Neural cell (in vitro differentiated cells): ENCODE measurements around the gene RANBP3. TPM values are rescaled to one million over a fixed set of nuclear protein-coding genes. Genes with fewer than 3 reads are reported as not detected.

Experiments
- H2AFZ ChIP-seq: fragments of 200-600, 300-800 bp; sonication (generic), shearing (Covaris generic); 2 replicates; pipeline ENCODE4 v1.6.0; 2014; ENCODE audit warnings: low read depth, mild to moderate bottlenecking, antibody characterized with exemption, low read length, moderate library complexity
- H3F3A ChIP-seq: fragments of 200-600 bp; shearing (Covaris generic); 2 replicates; pipeline ENCODE4 v1.6.1; 2016; ENCODE audit warnings: mild to moderate bottlenecking, moderate library complexity, mixed read lengths, antibody characterized with exemption, low read length; ENCODE audit not compliant: insufficient read depth, poor library complexity, severe bottlenecking
- H3K27ac ChIP-seq: fragments of 200-600, 300-800 bp; sonication (generic), shearing (Covaris generic); 2 replicates; pipeline ENCODE4 v1.5.1; 2014; ENCODE audit warnings: mild to moderate bottlenecking, low read length, moderate library complexity
- H3K27me3 ChIP-seq: fragments of 300-800, 200-600 bp; sonication (generic), shearing (Covaris generic); 2 replicates; pipeline ENCODE4 v1.6.0; 2014; ENCODE audit warnings: mild to moderate bottlenecking, low read depth, low read length, moderate library complexity; ENCODE audit not compliant: insufficient read depth
- H3K36me3 ChIP-seq: fragments of 300-800, 200-600 bp; sonication (generic), shearing (Covaris generic); 2 replicates; pipeline ENCODE4 v1.5.1; 2014; ENCODE audit warnings: mild to moderate bottlenecking, antibody characterized with exemption, low read length, moderate library complexity; ENCODE audit not compliant: insufficient read depth
- H3K4me2 ChIP-seq: fragments of 300-800, 200-600 bp; sonication (generic), shearing (Covaris generic); 2 replicates; pipeline ENCODE4 v1.6.0; 2014; ENCODE audit warnings: mild to moderate bottlenecking, low read length
- H3K4me3 ChIP-seq: fragments of 300-800, 200-600 bp; sonication (generic), shearing (Covaris generic); 2 replicates; pipeline ENCODE4 v1.5.1; 2014; ENCODE audit warnings: mild to moderate bottlenecking, low read length, moderate library complexity
- H3K79me2 ChIP-seq: fragments of 200-600 bp; shearing (Covaris generic); replicated peaks from 2 replicates; pipeline ENCODE4 v1.6.0; 2014; ENCODE audit warnings: mild to moderate bottlenecking, low read length, moderate library complexity; ENCODE audit not compliant: insufficient read depth
- H3K9ac ChIP-seq: fragments of 300-800, 200-600 bp; sonication (generic), shearing (Covaris generic); 2 replicates; pipeline ENCODE4 v1.6.1; 2016; ENCODE audit warnings: mild to moderate bottlenecking, low read length, mixed read lengths
- H3K9me2 ChIP-seq: fragments of 200-600 bp; shearing (Covaris generic); 2 replicates; pipeline ENCODE4 v1.6.1; 2016; ENCODE audit warnings: mild to moderate bottlenecking, low read length, mixed read lengths; ENCODE audit not compliant: insufficient read depth
- H3K9me3 ChIP-seq: fragments of 200-600, 300-800 bp; sonication (generic), shearing (Covaris generic); 2 replicates; pipeline ENCODE4 v1.6.1; 2016; ENCODE audit warnings: mild to moderate bottlenecking, mixed run types, low read length, moderate library complexity, mixed read lengths
- H4K20me1 ChIP-seq: fragments of 200-600 bp; shearing (Covaris generic); 2 replicates; pipeline ENCODE4 v1.6.1; 2016; ENCODE audit warnings: mild to moderate bottlenecking, mixed run types; ENCODE audit not compliant: insufficient read depth
- EP300 ChIP-seq: fragments of 450-650 bp; conservative IDR thresholded peaks from 2 replicates; pipeline ENCODE4 v1.6.1; 2014; ENCODE audit warnings: antibody characterized with exemption, mild to moderate bottlenecking, moderate library complexity; ENCODE audit not compliant: poor library complexity, severe bottlenecking
- EZH2 ChIP-seq: fragments of 200-600, 300-800 bp; shearing (Covaris generic), sonication (generic); IDR thresholded peaks from 2 replicates; pipeline ENCODE4 v1.6.1; 2014; ENCODE audit warnings: antibody characterized with exemption, low read length, borderline replicate concordance, mild to moderate bottlenecking; ENCODE audit not compliant: insufficient read depth, poor library complexity, severe bottlenecking
- MXI1 ChIP-seq: fragments of 450-650 bp; conservative IDR thresholded peaks from 2 replicates; pipeline ENCODE4 v1.6.1; 2014; ENCODE audit warnings: antibody characterized with exemption, mild to moderate bottlenecking; ENCODE audit not compliant: poor library complexity, severe bottlenecking
- POLR2AphosphoS5 ChIP-seq: IDR thresholded peaks from 2 replicates; pipeline ENCODE4 v1.6.1; 2012
- RAD21 ChIP-seq: fragments of 450-650 bp; conservative IDR thresholded peaks from 2 replicates; pipeline ENCODE4 v1.6.1; 2014; ENCODE audit warnings: antibody characterized with exemption, mild to moderate bottlenecking, moderate library complexity
- SMC3 ChIP-seq: fragments of 450-650 bp; conservative IDR thresholded peaks from 2 replicates; pipeline ENCODE4 v1.6.1; 2014; ENCODE audit warnings: antibody characterized with exemption, mild to moderate bottlenecking, moderate library complexity; ENCODE audit not compliant: poor library complexity
- TAF1 ChIP-seq: IDR thresholded peaks from 2 replicates; pipeline ENCODE4 v1.6.1; 2012; ENCODE audit warnings: low read depth
- polyA plus RNA-seq: library from polyadenylated mRNA; depleted of rRNA; stranded (reverse); fragments of >200 nt; gene quantifications from 2 replicates; pipeline ENCODE4 v1.2.3, GENCODE V29; 2014
- TF ChIP-seq, protein P1 (sequence below): fragments of 450-650 bp; IDR thresholded peaks from 2 replicates; pipeline ENCODE4 v1.5.1; 2014; ENCODE audit warnings: antibody characterized with exemption, mild to moderate bottlenecking, moderate library complexity; ENCODE audit not compliant: poor library complexity, severe bottlenecking
- TF ChIP-seq, protein P2 (sequence below): IDR thresholded peaks from 2 replicates; pipeline ENCODE4 v1.6.1; 2012; ENCODE audit warnings: borderline replicate concordance

RANBP3 gene
- polyA plus RNA-seq, 1 donor from 2014 or later, result 67.6 TPM

- H4K20me1 ChIP-seq, result peaks cover 6% of the 10 kb centered on the region
- TF ChIP-seq RAD21 (no peak), EP300 (no peak), MXI1 (no peak), SMC3 (no peak), POLR2AphosphoS5 (no peak)
- TF ChIP-seq, protein P1, sequence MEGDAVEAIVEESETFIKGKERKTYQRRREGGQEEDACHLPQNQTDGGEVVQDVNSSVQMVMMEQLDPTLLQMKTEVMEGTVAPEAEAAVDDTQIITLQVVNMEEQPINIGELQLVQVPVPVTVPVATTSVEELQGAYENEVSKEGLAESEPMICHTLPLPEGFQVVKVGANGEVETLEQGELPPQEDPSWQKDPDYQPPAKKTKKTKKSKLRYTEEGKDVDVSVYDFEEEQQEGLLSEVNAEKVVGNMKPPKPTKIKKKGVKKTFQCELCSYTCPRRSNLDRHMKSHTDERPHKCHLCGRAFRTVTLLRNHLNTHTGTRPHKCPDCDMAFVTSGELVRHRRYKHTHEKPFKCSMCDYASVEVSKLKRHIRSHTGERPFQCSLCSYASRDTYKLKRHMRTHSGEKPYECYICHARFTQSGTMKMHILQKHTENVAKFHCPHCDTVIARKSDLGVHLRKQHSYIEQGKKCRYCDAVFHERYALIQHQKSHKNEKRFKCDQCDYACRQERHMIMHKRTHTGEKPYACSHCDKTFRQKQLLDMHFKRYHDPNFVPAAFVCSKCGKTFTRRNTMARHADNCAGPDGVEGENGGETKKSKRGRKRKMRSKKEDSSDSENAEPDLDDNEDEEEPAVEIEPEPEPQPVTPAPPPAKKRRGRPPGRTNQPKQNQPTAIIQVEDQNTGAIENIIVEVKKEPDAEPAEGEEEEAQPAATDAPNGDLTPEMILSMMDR, result no peak
- TF ChIP-seq, protein P2, sequence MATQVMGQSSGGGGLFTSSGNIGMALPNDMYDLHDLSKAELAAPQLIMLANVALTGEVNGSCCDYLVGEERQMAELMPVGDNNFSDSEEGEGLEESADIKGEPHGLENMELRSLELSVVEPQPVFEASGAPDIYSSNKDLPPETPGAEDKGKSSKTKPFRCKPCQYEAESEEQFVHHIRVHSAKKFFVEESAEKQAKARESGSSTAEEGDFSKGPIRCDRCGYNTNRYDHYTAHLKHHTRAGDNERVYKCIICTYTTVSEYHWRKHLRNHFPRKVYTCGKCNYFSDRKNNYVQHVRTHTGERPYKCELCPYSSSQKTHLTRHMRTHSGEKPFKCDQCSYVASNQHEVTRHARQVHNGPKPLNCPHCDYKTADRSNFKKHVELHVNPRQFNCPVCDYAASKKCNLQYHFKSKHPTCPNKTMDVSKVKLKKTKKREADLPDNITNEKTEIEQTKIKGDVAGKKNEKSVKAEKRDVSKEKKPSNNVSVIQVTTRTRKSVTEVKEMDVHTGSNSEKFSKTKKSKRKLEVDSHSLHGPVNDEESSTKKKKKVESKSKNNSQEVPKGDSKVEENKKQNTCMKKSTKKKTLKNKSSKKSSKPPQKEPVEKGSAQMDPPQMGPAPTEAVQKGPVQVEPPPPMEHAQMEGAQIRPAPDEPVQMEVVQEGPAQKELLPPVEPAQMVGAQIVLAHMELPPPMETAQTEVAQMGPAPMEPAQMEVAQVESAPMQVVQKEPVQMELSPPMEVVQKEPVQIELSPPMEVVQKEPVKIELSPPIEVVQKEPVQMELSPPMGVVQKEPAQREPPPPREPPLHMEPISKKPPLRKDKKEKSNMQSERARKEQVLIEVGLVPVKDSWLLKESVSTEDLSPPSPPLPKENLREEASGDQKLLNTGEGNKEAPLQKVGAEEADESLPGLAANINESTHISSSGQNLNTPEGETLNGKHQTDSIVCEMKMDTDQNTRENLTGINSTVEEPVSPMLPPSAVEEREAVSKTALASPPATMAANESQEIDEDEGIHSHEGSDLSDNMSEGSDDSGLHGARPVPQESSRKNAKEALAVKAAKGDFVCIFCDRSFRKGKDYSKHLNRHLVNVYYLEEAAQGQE, result no peak
- no peaks in the 10 kb centered on the region for H3K9me2 ChIP-seq
- H3K27ac ChIP-seq, result peak overlapping the region; percentile 60
- H3K4me2 ChIP-seq, result peak overlapping the region; percentile 2
- peaks cover 87% of the 10 kb centered on the region for H3K79me2 ChIP-seq
- peak overlapping the region; percentile 43 for H3K9ac ChIP-seq
- H2AFZ ChIP-seq, result no peak overlapping the region
- no peaks in the 10 kb centered on the region for H3F3A ChIP-seq
- H3K27me3 ChIP-seq, result no peaks in the 10 kb centered on the region
- H3K9me3 ChIP-seq, result no peaks in the 10 kb centered on the region
- H3K36me3 ChIP-seq, result no peaks in the 10 kb centered on the region
- peak overlapping the region; percentile 98 for H3K4me3 ChIP-seq
Observed at GRCh38 chr19:5973867-5974635, 3.9 kb downstream of the RANBP3 start.

DNA sequence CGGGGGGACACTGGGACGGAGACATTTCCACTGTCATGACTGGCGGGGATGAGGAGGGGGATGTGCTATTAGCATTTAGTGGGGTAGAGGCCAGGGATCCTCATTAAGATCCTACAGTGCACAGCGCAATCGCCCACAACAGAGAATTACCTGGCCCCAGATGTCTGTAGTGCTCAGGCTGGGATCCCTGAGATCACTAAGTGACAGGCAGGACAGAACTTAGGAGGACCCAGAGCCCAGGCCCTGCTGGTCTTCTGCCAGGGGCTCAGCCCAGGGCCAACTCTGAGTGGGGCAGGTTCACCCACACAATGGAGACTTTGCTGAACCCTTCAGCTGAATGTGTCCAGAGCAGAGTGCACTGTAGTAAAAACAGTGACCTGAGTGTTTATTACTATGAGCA is 4.6 kb downstream of the RANBP3 start:
- no peaks in the 10 kb centered on the region for H3K27me3 ChIP-seq

More for the DNA sequence above, 4.6 kb downstream of the RANBP3 start:
- H3K79me2 ChIP-seq, result peaks cover 93% of the 10 kb centered on the region
- peaks cover 8% of the 10 kb centered on the region for H4K20me1 ChIP-seq
- H2AFZ ChIP-seq, result no peak overlapping the region
- H3K9ac ChIP-seq, result no peak overlapping the region
- TF ChIP-seq POLR2AphosphoS5, result no peak
- no peak for TF ChIP-seq SMC3
- TF ChIP-seq EZH2, result no peak
- no peak for TF ChIP-seq RAD21
- TF ChIP-seq TAF1, result no peak
- no peak for TF ChIP-seq EP300
- no peak for TF ChIP-seq MXI1
- TF ChIP-seq, protein P2, result no peak
- TF ChIP-seq, protein P1, result no peak
- H3K9me3 ChIP-seq, result no peaks in the 10 kb centered on the region
- H3K27ac ChIP-seq, result peak overlapping the region; percentile 60
- no peaks in the 10 kb centered on the region for H3K9me2 ChIP-seq
- H3K36me3 ChIP-seq, result no peaks in the 10 kb centered on the region
- H3F3A ChIP-seq, result no peaks in the 10 kb centered on the region
- H3K4me2 ChIP-seq, result no peak overlapping the region
- peak overlapping the region; percentile 98 for H3K4me3 ChIP-seq
